Measurements from ENCODE around the gene RAP2A. TPM values are rescaled to one million over a fixed set of nuclear protein-coding genes. Genes with fewer than 3 reads are reported as not detected.
A peak's percentile ranks its signal among the peaks of the same experiment; 100 is the strongest.

The RAP2A gene
- total RNA-seq, 2 donors from 2014 or later = 7.5 to 11.6 TPM

DNA sequence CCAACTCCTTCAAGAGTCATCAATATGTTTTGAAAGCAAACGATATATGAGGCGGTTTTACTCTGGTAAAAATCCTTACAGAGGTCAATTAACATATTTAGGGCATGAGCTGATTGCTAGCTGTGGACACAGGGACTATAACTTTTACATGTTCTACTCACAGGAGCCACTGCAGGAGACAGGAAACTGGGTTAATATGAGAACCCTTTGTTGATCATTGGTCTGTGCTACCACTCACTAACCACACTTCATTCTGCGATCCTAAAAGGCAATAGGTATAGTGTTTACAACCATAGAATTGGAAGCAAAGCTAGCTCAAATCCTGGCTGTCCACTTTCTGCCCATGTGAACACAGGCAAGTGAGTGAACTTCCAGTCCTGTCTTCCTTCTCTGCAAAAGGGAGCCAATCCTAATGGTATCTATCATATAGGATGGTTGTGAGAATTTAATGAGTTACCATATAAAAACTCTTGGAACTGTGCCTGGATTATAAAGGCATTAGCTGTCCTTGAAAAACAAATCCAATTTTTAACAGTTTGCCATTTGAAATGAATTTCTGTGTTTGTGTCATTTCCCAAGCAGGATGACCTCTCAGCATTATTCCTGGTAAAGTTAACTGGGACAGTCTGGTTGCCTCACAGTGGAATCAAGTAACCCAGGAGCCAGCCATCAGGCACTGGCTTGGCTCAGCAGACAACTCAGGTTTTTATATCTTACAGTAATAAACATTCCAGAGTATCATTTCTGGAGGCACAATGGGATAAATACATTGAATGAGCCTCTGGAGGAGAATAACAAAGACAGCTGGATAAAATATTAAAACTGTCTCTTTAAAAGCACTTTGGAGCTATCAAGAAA lies 29.8 kb upstream of the RAP2A start:
- Histone ChIP-seq H3K4me1 (replicated peaks) (no peaks in the 10 kb centered on the region), H3K36me3 (no peaks in the 10 kb centered on the region), H3K9me3 (no peaks in the 10 kb centered on the region), H3K27me3 (replicated peaks; ENCODE audit: insufficient read depth) (no peaks in the 10 kb centered on the region), H3K4me3 (no peak overlapping the region), H3K27ac (no peak overlapping the region)
- 75% methylated on average over 3 of the region's 3 CpGs for WGBS
- TF ChIP-seq POLR2A (IDR thresholded peaks at IDR 0.05) (no peak), POLR2AphosphoS5 (IDR thresholded peaks at IDR 0.05) (no peak)
- TF ChIP-seq, protein P1, sequence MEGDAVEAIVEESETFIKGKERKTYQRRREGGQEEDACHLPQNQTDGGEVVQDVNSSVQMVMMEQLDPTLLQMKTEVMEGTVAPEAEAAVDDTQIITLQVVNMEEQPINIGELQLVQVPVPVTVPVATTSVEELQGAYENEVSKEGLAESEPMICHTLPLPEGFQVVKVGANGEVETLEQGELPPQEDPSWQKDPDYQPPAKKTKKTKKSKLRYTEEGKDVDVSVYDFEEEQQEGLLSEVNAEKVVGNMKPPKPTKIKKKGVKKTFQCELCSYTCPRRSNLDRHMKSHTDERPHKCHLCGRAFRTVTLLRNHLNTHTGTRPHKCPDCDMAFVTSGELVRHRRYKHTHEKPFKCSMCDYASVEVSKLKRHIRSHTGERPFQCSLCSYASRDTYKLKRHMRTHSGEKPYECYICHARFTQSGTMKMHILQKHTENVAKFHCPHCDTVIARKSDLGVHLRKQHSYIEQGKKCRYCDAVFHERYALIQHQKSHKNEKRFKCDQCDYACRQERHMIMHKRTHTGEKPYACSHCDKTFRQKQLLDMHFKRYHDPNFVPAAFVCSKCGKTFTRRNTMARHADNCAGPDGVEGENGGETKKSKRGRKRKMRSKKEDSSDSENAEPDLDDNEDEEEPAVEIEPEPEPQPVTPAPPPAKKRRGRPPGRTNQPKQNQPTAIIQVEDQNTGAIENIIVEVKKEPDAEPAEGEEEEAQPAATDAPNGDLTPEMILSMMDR (IDR thresholded peaks at IDR 0.05) = no peak
- no peak for DNase-seq (ENCODE audit: low spot score)
- intact Hi-C loops (cut with DNase I) = no loop called here

DNA sequence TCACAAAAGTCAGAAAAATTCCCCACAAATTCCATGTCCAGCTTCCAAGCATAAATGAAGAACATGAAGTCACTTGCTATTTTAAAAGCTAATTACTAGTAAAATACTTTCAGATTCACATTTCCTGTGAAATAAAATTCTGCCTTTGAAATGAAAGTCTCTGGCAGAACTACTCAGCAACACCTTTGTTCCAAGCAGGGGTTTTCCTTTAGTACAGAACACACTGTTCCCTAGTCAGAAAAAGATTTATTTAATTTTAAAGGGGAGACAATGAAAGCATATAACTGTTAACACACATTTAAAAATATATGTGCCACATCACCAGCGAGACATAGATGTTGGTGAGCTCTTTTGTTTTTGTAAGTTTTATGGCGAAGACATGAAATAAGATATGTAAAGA lies 26.4 kb upstream of the RAP2A start:
- no peak for TF ChIP-seq POLR2A (IDR thresholded peaks at IDR 0.05)
- TF ChIP-seq, protein P1 (IDR thresholded peaks at IDR 0.05) = no peak
- no peak for TF ChIP-seq POLR2AphosphoS5 (IDR thresholded peaks at IDR 0.05)
- Histone ChIP-seq H3K27me3 (replicated peaks; ENCODE audit: insufficient read depth) (no peaks in the 10 kb centered on the region), H3K27ac (peak overlapping the region in 1 of 2 donors; percentile 13), H3K4me3 (no peak overlapping the region), H3K9me3 (no peaks in the 10 kb centered on the region), H3K36me3 (no peaks in the 10 kb centered on the region), H3K4me1 (replicated peaks) (no peaks in the 10 kb centered on the region)
- 47% methylated on average over 2 of the region's 2 CpGs for WGBS
- intact Hi-C loops (cut with DNase I) = no loop called here
- no peak for DNase-seq (ENCODE audit: low spot score)

DNA sequence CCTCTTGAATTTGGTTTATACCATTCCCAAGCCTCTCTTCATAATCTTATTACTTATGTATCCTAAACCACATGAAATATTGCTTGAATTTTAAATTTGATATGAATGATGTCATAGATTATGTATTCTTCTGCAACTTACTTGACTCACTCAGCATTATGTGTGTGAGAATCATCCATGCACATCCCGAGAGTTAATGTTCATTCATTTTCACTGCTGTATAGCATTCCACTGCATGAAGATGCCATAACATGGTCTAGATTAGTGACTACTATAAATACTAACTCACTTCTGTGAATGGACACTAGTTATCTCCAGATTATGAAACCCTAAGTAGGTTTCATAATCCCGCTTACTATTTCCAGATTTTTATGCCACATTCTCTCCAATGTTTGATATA lies 25.0 kb upstream of the RAP2A start:
- intact Hi-C loops (cut with DNase I) = no loop called here
- 99% methylated on average over 2 of the region's 2 CpGs for WGBS
- Histone ChIP-seq H3K27ac (no peak overlapping the region), H3K27me3 (replicated peaks; ENCODE audit: insufficient read depth) (no peaks in the 10 kb centered on the region), H3K4me3 (no peak overlapping the region), H3K4me1 (replicated peaks) (no peaks in the 10 kb centered on the region), H3K9me3 (no peaks in the 10 kb centered on the region), H3K36me3 (no peaks in the 10 kb centered on the region)
- no peak for TF ChIP-seq POLR2A (IDR thresholded peaks at IDR 0.05)
- TF ChIP-seq, protein P1 (IDR thresholded peaks at IDR 0.05) = no peak
- no peak for TF ChIP-seq POLR2AphosphoS5 (IDR thresholded peaks at IDR 0.05)
- DNase-seq (ENCODE audit: low spot score) = no peak

DNA sequence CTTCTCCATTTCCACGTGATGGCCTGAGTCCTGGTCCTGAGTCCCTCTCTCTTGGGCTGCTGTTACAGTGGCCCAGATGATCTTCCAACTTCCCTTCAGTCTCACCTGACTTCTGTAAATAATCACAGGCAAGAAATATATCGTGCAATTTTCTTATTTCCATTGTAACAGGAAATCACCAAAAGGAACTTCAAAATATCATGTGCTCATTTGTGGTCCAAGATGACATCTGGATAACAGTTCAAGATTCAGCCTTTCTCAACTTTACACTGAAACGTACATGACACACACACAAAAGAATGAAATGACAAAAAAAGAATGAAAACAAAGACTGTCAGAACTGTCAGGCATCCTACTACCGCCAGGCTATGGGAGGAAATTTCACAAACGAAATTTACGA lies 22.0 kb upstream of the RAP2A start:
- WGBS = 84% methylated on average over 6 of the region's 6 CpGs
- TF ChIP-seq, protein P1 (IDR thresholded peaks at IDR 0.05) = no peak
- no peak for TF ChIP-seq POLR2AphosphoS5 (IDR thresholded peaks at IDR 0.05)
- no peak for TF ChIP-seq POLR2A (IDR thresholded peaks at IDR 0.05)
- Histone ChIP-seq H3K27me3 (replicated peaks; ENCODE audit: insufficient read depth) (no peaks in the 10 kb centered on the region), H3K4me3 (no peak overlapping the region), H3K27ac (no peak overlapping the region), H3K36me3 (no peaks in the 10 kb centered on the region), H3K4me1 (replicated peaks) (no peaks in the 10 kb centered on the region), H3K9me3 (no peaks in the 10 kb centered on the region)
- no peak for DNase-seq (ENCODE audit: low spot score)
- intact Hi-C loops (cut with DNase I) = no loop called here

DNA sequence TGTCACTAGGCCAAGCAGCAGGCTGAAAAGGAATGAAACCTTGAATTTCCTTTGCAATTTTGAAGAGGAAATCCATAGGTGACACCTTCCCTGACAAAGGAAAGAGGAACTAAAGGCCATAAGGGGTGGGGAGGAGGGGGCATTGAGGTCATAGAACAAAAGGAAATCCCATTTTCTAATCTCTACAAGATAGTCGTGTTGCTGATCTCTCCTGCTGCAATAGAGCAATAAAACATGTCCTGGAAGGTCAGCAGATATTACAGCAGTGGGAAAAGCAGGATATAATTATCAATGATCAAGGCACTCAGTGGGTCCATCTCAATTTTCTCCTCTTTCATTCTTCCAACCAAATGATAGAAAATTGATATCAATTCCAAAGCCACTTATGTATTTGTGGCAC lies 20.3 kb upstream of the RAP2A start:
- TF ChIP-seq POLR2AphosphoS5 (IDR thresholded peaks at IDR 0.05) (no peak), POLR2A (IDR thresholded peaks at IDR 0.05) (no peak)
- TF ChIP-seq, protein P1 (IDR thresholded peaks at IDR 0.05) = no peak
- H3K27ac ChIP-seq = no peak overlapping the region
- no peak for DNase-seq (ENCODE audit: low spot score)
- no peaks in the 10 kb centered on the region for H3K36me3 ChIP-seq
- 30% methylated on average over 1 of the region's 1 CpG for WGBS
- H3K27me3 ChIP-seq (replicated peaks; ENCODE audit: insufficient read depth) = no peaks in the 10 kb centered on the region
- H3K9me3 ChIP-seq = no peaks in the 10 kb centered on the region
- H3K4me3 ChIP-seq = no peak overlapping the region
- no peaks in the 10 kb centered on the region for H3K4me1 ChIP-seq (replicated peaks)
- intact Hi-C loops (cut with DNase I) = no loop called here

Data from prostate gland (tissue), 2 donors.